ENCODE measurements around the gene PRG2. TPM values are rescaled to one million over a fixed set of nuclear protein-coding genes. Genes with fewer than 3 reads are reported as not detected.
A peak's percentile ranks its signal among the peaks of the same experiment; 100 is the strongest.

PRG2 gene
- total and polyA plus RNA-seq, 2 of the 13 experiments (the other 11 are each of a cell fraction or from before 2014, with no cell fraction given), result not detected

GRCh38 chr11:57434640-57435546 lies 44.4 kb upstream of the PRG2 start (continued):
- TF ChIP-seq ZNF441 (CRISPR knock-in tag; IDR thresholded peaks at IDR 0.05; ENCODE audit: borderline replicate concordance) (peak; percentile 36; the same call in 1 of the 2 replicates), ZNF12 (CRISPR knock-in tag; IDR thresholded peaks at IDR 0.05) (peak; percentile 83), SP5 (CRISPR knock-in tag; IDR thresholded peaks at IDR 0.05; ENCODE audit: borderline replicate concordance, low read depth) (peak; percentile 33; the same call in 1 of the 2 replicates), HDAC6 (IDR thresholded peaks at IDR 0.05; ENCODE audit: low read depth, low read length) (no peak), MIER2 (CRISPR knock-in tag; IDR thresholded peaks at IDR 0.05) (peak; percentile 85), NR2F1 (CRISPR knock-in tag; IDR thresholded peaks at IDR 0.05) (no peak; a peak in 1 of 4 replicates), ZNF83 (CRISPR knock-in tag; IDR thresholded peaks at IDR 0.05; ENCODE audit: borderline replicate concordance) (no peak), TRAFD1 (CRISPR knock-in tag; IDR thresholded peaks at IDR 0.05; ENCODE audit: borderline replicate concordance) (no peak), TBX3 (IDR thresholded peaks at IDR 0.05; ENCODE audit: borderline replicate concordance) (0 out of 2 replicates have a peak, but pooled peaks have one; percentile 40), MIER3 (CRISPR knock-in tag; IDR thresholded peaks at IDR 0.05; ENCODE audit: borderline replicate concordance) (peak; percentile 87; the same call in 1 of the 2 replicates), ZNF672 (CRISPR knock-in tag; IDR thresholded peaks at IDR 0.05) (no peak), ESRRA (CRISPR knock-in tag; IDR thresholded peaks at IDR 0.05; ENCODE audit: low read depth) (no peak), ZNF354B (CRISPR knock-in tag; IDR thresholded peaks at IDR 0.05) (no peak), ZNF713 (CRISPR knock-in tag; IDR thresholded peaks at IDR 0.05) (no peak), TFDP2 (CRISPR knock-in tag; IDR thresholded peaks at IDR 0.05) (no peak), CREM (IDR thresholded peaks at IDR 0.05) (no peak; the same call in 1 of the 2 replicates), CREM (CRISPR knock-in tag; IDR thresholded peaks at IDR 0.05) (no peak), CBX1 (IDR thresholded peaks at IDR 0.05; ENCODE audit: low read depth) (no peak), KLF16 (CRISPR knock-in tag; IDR thresholded peaks at IDR 0.05) (peak in 1 of 2 experiments; percentile 91; a peak in 2 of 4 replicates), ZNF768 (CRISPR knock-in tag; IDR thresholded peaks at IDR 0.05) (no peak), ZNF879 (CRISPR knock-in tag; IDR thresholded peaks at IDR 0.05) (no peak), ZNF432 (CRISPR knock-in tag; IDR thresholded peaks at IDR 0.05; ENCODE audit: borderline replicate concordance) (no peak)
- TF ChIP-seq, protein P1, sequence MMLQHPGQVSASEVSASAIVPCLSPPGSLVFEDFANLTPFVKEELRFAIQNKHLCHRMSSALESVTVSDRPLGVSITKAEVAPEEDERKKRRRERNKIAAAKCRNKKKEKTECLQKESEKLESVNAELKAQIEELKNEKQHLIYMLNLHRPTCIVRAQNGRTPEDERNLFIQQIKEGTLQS (CRISPR knock-in tag; IDR thresholded peaks at IDR 0.05), result no peak
- TF ChIP-seq, protein P2, sequence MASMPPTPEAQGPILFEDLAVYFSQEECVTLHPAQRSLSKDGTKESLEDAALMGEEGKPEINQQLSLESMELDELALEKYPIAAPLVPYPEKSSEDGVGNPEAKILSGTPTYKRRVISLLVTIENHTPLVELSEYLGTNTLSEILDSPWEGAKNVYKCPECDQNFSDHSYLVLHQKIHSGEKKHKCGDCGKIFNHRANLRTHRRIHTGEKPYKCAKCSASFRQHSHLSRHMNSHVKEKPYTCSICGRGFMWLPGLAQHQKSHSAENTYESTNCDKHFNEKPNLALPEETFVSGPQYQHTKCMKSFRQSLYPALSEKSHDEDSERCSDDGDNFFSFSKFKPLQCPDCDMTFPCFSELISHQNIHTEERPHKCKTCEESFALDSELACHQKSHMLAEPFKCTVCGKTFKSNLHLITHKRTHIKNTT (CRISPR knock-in tag; IDR thresholded peaks at IDR 0.05), result no peak
